ENCODE results near the gene SEC14L3. TPM values are rescaled to one million over a fixed set of nuclear protein-coding genes. Genes with fewer than 3 reads are reported as not detected.

Gene SEC14L3
- total RNA-seq, 2 donors from 2014 or later = not detected

DNA sequence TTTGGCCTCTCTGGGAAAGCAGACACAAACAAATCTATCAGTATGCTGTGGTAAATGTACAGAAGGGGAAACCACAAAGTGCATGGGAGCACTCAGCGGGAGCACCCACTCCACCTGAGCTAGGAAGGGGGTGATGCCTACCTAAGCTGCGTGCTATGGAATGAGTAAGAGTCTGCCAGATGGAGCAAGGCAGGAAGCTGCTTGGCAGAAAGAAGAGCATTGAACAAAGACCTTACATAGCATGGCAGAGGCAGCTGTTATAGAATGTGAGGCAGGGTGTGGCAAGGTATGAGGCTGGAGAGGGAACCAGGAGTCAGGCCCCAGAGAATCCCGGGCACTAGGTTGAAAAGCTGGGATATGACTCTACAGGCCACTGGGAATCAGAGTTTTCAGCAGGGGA is 60.0 kb downstream of the SEC14L3 start:
- Histone ChIP-seq H3K9me3 (no peaks in the 10 kb centered on the region), H3K36me3 (peaks cover 40% of the 10 kb centered on the region), H3K27ac (no peak overlapping the region), H3K4me1 (no peaks in the 10 kb centered on the region), H3K4me3 (no peak overlapping the region), H3K27me3 (no peaks in the 10 kb centered on the region)
- DNase-seq (ENCODE audit: low spot score) = no peak
- TF ChIP-seq, protein P1, sequence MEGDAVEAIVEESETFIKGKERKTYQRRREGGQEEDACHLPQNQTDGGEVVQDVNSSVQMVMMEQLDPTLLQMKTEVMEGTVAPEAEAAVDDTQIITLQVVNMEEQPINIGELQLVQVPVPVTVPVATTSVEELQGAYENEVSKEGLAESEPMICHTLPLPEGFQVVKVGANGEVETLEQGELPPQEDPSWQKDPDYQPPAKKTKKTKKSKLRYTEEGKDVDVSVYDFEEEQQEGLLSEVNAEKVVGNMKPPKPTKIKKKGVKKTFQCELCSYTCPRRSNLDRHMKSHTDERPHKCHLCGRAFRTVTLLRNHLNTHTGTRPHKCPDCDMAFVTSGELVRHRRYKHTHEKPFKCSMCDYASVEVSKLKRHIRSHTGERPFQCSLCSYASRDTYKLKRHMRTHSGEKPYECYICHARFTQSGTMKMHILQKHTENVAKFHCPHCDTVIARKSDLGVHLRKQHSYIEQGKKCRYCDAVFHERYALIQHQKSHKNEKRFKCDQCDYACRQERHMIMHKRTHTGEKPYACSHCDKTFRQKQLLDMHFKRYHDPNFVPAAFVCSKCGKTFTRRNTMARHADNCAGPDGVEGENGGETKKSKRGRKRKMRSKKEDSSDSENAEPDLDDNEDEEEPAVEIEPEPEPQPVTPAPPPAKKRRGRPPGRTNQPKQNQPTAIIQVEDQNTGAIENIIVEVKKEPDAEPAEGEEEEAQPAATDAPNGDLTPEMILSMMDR (IDR thresholded peaks at IDR 0.05) = no peak

Other genes starting within 250 kb of the SEC14L3 start
- 1 to 10 TPM in 1 of 2 donors, under 1 TPM in 1; 0.79 to 8.9 TPM for gene LIF, start 225.3 kb downstream of the SEC14L3 start, total RNA-seq
- gene OSM, start 205.2 kb downstream of the SEC14L3 start, total RNA-seq = 1 to 10 TPM in 1 of 2 donors, under 1 TPM in 1; 0.63 to 1.6 TPM
- 10 to 100 TPM in 1 of 2 donors, 1 to 10 TPM in 1; 8.1 to 12.5 TPM for gene CASTOR1, start 182.5 kb downstream of the SEC14L3 start, total RNA-seq
- gene TBC1D10A, start 145.1 kb downstream of the SEC14L3 start, total RNA-seq = 1 to 10 TPM; 5.9 to 9.3 TPM
- gene SF3A1, start 115.1 kb downstream of the SEC14L3 start, total RNA-seq = 10 to 100 TPM; 52.3 to 81.1 TPM
- gene CCDC157, start 115.0 kb downstream of the SEC14L3 start, total RNA-seq = under 1 TPM; 0.26 to 0.55 TPM
- gene RNF215, start 84.6 kb downstream of the SEC14L3 start, total RNA-seq = 1 to 10 TPM; 5.6 to 7.5 TPM
- 1 to 10 TPM in 1 of 2 donors, under 1 TPM in 1; 0.89 to 2.8 TPM for gene SEC14L2, start 75.0 kb downstream of the SEC14L3 start, total RNA-seq
- gene MTFP1, start 46.2 kb downstream of the SEC14L3 start, total RNA-seq = 10 to 100 TPM; 18.4 to 38.8 TPM
- gene SEC14L4, start 33.7 kb upstream of the SEC14L3 start, total RNA-seq = not detected
- 1 to 10 TPM in 1 of 2 donors, under 1 TPM in 1; 0.11 to 1.1 TPM for gene SEC14L6, start 74.7 kb upstream of the SEC14L3 start, total RNA-seq
- 1 to 10 TPM in 1 of 2 donors, under 1 TPM in 1; 0.33 to 1.7 TPM for gene GAL3ST1, start 102.6 kb upstream of the SEC14L3 start, total RNA-seq
- gene PES1, start 119.9 kb upstream of the SEC14L3 start, total RNA-seq = 10 to 100 TPM; 13.2 to 33.5 TPM
- gene TCN2, start 135.2 kb upstream of the SEC14L3 start, total RNA-seq = 10 to 100 TPM; 28.7 to 38.2 TPM
- gene SLC35E4, start 163.8 kb upstream of the SEC14L3 start, total RNA-seq = 1 to 10 TPM; 4.0 to 9.1 TPM
- 1 to 10 TPM; 1.8 to 4.9 TPM for gene DUSP18, start 195.9 kb upstream of the SEC14L3 start, total RNA-seq
- 10 to 100 TPM in 1 of 2 donors, 1 to 10 TPM in 1; 4.0 to 16.8 TPM for gene OSBP2, start 222.9 kb upstream of the SEC14L3 start, total RNA-seq

All from right atrium auricular region (tissue), 2 donors.